GM19025 (cell line): ENCODE data around the gene PRKCG.
A peak's percentile ranks its signal among the peaks of the same experiment; 100 is the strongest.

ENCODE experiments used
- ATAC-seq: cut with Tn5 transposase; IDR thresholded peaks from one replicate; pipeline ENCODE4 v1.9.1; 2021; ENCODE audit warnings: mild to moderate bottlenecking, low read depth, moderate library complexity; ENCODE audit not compliant: unreplicated experiment

PRKCG gene

DNA sequence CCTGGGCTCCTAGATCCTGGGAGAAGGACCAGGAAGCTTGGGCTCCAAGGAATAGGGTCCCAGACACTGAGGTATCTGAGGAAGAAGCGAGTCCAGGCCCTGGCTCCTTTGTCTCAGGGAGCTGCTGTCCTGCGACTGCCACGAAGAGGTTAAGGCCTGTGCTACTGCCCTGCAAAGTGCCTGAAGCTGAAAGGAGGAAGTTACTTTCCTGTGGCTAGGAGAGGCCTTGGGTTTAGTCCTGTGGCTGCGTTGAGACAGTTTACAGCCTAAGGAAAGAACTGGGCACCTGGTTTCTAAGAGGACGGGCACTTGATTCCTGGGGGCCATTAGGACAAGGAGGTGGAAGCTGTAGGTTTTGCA, 11.5 kb upstream of the PRKCG start:
- no peak for ATAC-seq

DNA sequence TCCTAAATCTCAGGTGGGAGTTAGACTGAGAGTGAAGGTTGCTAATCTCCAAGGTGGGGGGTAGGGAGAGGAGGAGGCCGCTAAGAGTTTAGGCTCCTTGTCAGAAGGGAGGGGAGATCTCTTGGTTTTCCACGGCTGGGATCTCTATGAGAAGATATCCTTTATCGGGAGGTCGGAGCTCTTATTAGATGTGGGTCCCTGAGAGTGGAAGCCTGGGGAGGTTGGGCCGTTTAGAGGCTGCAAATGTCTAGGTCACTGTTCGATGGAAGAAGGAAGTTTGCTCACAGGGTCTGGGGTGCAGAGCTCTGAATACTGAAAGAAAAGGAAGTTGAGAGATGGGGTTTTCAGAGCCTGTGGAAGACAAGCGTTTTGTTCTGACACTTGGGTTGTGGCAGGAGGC, 10.5 kb upstream of the PRKCG start:
- ATAC-seq: no peak

DNA sequence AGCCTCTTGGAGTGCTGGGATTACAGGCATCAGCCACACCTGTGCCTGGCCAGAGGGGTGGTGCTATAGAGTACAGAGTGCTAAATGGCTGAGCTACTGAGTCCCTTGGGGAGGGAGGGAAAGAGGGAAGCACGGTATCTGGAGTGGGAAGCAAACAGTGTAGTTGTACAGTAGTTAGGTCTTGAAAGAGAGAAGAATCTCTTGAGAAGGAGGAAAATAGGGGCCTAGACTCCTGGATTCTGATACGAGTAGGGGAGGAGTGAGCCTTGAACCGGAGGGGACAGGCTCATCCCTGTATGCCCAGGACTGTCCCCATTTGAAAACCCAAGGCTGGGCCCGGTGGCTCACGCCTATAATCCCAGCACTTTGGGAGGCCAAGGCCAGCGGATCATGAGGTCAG, 9.2 kb upstream of the PRKCG start:
- ATAC-seq: no peak

DNA sequence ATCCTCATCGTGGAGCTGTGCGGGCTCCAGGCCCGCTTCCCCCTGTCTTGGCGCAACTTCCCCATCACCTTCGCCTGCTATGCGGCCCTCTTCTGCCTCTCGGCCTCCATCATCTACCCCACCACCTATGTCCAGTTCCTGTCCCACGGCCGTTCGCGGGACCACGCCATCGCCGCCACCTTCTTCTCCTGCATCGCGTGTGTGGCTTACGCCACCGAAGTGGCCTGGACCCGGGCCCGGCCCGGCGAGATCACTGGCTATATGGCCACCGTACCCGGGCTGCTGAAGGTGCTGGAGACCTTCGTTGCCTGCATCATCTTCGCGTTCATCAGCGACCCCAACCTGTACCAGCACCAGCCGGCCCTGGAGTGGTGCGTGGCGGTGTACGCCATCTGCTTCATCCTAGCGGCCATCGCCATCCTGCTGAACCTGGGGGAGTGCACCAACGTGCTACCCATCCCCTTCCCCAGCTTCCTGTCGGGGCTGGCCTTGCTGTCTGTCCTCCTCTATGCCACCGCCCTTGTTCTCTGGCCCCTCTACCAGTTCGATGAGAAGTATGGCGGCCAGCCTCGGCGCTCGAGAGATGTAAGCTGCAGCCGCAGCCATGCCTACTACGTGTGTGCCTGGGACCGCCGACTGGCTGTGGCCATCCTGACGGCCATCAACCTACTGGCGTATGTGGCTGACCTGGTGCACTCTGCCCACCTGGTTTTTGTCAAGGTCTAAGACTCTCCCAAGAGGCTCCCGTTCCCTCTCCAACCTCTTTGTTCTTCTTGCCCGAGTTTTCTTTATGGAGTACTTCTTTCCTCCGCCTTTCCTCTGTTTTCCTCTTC, 8.0 kb upstream of the PRKCG start:
- ATAC-seq: no peak

DNA sequence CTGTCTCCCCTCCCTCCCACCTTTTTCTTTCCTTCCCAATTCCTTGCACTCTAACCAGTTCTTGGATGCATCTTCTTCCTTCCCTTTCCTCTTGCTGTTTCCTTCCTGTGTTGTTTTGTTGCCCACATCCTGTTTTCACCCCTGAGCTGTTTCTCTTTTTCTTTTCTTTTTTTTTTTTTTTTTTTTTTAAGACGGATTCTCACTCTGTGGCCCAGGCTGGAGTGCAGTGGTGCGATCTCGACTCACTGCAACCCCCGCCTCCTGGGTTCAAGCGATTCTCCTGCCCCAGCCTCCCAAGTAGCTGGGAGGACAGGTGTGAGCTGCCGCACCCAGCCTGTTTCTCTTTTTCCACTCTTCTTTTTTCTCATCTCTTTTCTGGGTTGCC, 7.4 kb upstream of the PRKCG start:
- no peak for ATAC-seq

DNA sequence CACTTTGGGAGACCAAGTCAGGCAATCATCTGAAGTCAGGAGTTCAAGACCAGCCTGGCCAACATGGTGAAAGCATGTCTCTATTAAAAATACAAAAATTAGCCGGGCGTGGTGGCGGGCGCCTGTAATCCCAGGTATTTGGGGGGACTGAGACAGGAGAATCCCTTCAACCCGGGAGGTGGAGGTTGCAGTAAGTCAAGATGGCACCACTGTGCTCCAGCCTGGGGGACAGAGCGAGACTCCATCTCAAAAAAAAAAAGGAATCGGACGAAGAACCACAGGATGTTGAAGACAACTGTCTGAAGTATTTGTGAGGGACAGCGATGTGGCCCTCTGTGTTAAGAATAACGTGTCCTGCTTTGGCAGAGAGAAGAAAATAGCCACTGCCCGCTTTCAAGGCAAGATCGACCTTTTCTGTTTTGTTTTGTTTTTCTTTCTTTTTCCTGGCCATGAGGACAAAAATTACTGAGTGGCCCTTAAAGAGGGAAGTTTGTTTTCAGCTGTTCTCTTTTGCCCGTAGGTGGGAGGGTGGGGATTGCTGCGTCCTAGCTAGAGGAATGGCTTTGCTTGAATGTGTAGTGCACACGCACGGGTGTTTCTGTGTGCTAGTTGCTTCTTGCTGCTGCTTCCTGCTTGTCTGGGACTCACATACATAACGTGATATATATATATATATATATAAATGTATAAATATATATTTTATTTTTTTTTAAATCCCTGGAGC, 6.2 kb upstream of the PRKCG start:
- no peak for ATAC-seq

DNA sequence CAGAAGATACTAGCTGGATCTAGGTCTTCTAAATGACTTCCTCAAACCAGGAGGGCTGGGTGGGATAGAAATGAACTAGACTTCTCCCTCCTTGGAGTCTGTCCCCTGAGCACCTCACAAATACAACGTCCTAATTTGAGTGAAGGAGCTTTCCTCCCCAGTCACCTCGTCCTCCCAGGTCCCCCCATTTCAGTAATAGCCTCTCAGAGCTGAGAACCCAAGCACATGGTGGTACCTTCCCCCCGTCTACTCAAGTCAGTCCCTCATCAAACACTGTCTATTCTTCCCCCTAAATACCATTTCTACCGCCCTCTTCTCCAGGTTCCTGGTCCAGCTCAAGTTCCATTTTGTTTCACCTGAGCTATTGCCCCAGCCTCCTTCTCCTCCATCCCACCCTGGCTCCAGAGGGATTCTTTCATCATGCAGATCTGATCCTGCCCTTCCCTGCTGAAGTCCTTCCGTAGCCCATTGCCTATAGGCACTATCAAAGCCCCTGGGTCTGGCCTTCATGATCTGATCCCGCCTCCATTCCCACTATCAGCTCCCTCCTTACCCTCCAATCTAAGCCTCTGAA, 5.3 kb upstream of the PRKCG start:
- no peak for ATAC-seq

DNA sequence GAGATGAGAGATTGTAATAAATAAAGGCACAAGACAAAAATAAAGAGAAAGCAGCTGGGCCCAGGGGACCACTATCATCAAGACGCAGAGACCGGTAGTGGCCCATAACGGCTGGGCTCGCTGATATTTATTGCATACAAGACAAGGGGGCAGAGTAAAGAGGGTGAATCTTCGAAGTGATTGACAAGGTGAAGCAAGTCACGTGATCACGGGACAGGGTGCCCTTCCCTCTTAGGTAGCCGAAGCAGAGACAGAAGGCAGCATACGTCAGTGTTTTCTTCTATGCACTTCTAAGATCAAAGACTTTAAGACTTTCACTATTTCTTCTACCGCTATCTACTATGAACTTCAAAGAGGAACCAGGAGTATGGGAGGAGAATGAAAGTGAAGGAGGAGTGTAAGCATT, 4.6 kb upstream of the PRKCG start:
- ATAC-seq: no peak

DNA sequence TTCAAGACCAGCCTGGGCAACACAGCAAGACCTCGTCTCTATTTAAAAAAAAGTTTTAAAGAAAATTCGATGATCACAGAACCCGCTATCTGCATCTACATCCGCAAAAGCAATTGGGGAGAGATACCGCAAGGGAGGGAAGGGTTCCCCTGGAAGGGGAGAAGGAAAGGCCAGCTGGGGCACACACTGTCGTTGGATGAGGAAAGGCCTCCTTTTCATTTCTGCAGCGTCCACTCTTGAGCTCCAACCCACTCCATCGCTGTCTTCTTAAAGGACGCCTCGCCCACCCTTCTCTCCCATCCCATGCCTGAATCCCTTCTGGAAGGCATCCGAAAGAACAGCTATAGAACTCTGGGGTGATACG, 3.2 kb upstream of the PRKCG start:
- ATAC-seq: no peak

DNA sequence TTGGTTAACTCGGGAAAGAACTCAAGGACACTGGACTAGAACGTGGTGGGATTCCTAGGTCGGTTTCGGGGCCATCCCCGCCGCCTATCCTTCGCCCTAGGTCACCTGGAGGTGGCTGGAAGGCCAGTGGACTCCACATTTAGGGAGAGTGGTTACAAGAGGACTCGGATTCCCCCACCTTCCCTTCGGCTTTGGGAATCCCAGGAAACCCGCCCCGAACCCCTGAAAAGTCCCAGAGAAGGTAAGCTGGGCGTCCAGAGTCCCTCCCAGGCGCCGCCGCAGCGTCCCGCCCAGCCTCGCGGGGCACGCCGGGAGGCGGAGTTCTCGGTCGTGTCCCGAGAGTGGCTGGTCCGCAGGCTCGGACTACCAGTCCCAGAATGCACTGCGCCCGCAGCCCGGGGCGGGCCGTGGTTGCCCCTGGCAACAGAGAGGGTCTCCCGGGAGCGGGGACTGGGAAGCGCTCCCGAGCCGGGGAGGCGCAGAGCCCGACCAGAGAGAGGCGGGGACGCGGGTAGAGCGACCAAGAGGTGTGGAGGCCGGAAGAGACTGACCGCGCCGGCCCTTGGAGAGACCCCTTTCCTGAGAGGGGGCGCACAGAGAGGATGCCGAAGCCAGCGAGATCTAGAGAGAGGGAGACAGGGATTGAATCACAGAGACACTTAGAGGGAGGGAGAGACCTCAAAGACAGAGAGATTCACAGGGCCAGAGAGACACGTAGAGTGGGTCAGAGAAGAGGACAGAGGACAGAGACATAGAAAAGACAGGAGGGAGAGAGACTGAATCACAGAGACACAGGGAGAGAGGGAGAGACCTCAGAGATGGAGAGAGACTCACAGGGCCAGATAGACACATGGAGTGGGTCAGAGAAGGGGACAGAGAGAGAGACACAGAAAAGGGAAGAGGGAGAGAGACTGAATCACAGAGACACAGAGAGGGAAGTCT, 2.6 kb upstream of the PRKCG start:
- ATAC-seq: peak; percentile 95

DNA sequence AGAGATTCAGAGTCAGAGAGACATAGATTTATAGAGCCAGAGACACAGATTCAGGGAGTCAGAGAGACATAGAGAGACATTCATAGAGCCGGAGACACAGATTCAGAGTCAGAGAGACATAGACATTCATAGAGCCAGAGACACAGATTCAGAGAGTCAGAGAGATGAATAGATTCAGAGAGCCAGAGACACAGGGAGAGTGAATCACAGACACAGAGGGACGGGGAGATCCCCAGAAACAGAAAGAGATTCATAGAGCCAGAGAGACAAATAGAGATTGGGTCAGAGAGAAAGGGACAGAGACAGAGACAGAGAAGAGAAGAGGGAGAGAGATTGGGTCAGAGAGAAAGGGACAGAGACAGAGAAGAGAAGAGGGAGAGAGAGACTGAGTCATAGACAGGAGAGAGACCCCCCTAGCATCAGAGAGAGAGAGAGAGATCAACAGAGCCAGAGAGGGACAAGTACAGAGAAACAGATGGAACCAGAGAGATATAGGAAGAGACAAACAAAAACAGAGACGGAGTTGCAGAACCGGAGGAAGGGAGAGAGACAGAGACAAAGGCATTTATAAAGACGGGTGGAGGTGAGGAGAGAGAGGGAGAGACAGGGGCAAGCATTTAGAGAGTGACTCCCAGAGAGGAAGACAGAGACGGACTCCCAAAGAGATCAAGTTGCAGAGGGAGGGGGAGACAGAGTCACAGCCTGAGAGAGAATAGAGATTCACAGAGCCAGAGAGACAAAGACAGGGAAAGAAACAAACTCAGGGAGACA, 1.1 kb upstream of the PRKCG start:
- ATAC-seq: no peak

DNA sequence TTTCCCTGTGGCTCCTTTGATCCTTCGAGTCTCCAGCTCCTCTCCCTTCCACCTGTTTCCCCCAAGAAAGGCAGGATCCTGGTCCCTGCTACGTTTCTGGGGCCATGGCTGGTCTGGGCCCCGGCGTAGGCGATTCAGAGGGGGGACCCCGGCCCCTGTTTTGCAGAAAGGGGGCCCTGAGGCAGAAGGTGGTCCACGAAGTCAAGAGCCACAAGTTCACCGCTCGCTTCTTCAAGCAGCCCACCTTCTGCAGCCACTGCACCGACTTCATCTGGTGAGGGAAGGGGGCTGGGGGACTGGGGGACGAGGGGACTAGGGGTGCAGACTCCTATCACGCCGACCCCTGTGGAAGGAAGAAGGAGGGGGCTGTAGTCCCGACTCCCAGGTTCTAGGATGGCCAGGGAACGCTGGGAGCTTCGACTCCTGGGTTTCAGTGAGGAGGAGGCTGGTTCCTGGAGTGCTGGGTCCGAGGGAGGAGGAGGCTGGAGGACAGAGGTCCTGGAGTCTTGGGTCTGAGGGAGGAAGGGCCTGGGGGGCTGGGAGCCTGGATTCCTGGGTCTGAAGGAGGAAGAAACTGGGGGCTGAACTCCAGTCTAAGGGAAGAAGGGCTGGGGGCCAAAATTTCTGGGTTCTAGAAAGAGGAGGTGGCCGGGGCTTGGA, 524 bp downstream of the PRKCG start:
- ATAC-seq: no peak

DNA sequence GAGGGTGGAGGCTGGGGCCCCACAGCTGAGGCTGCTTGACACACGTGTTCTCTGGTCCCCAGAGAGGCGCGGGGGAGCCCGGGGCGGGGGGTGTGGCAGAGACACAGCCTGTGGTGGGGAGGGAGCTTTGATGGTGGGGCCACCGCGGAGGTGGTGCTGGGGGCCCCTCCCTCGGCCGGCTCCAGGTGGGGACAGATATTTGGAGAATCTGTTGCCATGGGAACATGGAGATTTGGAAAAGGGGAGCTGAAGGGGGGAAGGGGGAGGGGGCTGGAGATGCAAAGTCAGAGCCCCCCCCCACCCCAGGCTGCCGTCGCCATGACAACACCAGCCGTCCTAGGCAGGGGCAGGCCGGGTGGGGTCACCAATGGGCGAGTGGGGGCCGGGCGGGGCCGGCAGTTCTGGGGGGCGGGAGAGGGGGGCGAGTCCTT, 1.2 kb downstream of the PRKCG start:
- no peak for ATAC-seq

DNA sequence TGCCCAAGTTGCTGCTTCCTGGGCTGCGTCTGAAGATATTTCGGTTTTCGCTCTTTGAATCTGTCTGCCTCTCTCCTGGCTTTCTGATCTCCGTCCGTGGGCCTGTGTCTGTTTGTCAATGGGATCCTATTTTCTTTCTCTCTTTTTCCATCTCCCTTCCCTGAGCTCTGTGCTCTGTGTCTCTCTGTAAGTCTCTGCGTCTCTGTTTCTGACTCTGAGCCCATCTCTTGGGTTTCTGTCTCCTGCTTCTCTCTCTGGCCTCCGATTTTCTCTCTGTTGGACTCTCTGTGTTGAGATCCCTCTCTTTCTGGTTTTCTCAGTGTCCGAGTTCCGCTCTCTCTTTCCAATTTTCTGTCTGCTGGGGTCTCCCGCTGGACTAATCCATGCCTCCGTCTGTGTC, 1.7 kb downstream of the PRKCG start:
- no peak for ATAC-seq

DNA sequence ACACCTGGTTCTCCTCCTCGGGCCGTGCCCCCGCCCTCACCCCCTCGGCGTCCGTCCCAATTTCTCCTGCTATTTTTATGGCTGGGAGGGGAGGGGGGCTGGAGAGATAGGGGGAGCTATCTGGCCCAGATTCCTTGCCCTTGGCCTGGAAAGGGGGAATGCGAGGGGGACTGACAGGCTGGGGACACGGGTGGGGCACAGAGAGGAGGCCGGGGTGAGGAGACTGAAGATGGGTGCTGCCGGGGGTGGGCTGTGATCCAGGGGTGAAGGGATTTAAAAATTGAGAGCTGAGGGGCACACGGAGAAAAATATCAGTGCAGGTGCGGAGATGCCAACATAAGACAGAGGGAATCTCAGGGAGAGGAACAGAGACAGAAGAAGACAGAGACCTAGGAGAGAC, 2.3 kb downstream of the PRKCG start:
- no peak for ATAC-seq

DNA sequence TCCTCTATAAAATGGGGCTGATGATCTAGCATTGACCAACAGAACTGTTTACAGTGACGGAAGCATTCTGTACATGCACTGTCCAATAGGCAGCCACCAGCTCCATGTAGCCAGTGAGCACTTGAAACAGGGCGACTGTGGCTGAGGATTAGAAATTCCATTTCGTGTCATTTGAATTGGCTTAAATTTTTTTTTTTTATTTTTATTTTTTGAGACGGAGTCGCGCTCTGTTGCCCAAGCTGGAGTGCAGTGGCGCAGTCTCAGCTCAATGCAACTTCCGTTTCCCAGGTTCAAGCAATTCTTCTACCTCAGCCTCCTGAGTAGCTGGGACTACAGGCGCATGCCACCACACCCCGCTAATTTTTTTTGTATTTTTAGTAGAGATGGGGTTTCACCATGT, 3.0 kb downstream of the PRKCG start:
- ATAC-seq: no peak

DNA sequence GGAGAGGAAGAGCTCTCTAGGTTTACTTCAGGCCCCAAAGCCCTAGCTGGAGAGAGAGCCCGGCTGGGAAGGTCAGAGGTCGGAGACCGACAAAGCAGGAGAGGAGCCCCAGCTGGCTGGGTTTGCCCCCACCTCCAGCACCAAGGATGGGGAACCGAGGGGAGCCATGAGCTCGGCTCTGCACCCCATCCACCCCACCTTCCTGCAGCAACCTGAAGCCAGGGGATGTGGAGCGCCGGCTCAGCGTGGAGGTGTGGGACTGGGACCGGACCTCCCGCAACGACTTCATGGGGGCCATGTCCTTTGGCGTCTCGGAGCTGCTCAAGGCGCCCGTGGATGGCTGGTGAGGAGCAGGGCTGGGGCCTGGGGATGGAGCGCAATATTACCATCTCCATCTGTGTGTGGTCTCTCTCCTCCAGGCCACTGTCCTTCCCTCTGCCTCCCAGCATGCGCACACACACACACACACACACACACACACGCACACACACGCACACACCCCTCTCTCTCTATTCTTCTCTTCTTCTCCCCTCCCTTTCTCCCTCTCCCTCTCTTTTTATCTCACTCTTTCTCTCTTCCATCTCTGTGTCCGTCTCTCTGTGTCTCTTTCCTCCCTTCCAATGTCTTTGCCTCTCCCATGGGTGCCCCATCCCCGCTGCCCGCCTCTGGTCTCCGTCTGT, 10.4 kb downstream of the PRKCG start:
- no peak for ATAC-seq

DNA sequence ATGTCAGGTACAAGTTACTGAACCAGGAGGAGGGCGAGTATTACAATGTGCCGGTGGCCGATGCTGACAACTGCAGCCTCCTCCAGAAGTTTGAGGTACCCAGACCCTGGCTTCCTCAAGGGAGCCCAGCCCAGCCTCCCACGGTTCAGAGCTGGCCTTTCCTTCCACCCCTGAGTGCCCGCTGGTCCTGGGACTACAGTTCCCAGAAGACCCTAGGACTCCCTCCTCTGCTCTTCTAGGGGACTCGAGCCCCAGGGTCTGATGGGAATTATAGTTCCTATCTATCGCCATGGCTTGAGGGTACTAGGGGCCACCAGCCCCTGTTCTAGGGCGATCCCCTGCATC, 11.0 kb downstream of the PRKCG start:
- ATAC-seq: no peak

DNA sequence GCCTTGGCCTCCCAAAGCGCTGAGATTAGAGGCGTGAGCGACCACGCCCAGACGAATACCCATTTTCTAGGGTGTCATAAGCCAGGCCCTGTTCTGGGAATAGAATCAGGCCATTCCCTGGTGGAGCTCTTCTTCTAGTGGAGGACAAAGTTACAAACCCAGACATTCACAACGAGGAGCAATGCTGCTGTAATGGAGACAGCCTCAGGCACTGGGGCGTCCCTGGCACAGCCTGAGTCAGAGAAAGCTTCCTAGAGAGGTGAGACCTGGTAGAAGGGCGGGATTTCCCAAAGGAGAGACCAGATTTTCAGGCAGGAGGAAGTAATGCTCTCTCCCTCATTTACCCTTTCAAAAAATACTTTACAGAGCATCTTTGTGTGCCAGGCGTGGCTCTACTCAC, 12.7 kb downstream of the PRKCG start:
- ATAC-seq: no peak
